Dedifferentiated amniotic fluid mesenchymal stem cell (primary cell): ENCODE measurements around the gene LRRC74B.

Experiments
- DNase-seq: peaks from one replicate; pipeline ENCODE4 v3.0.0-alpha.2; 2016; ENCODE audit errors: extremely low spot score

LRRC74B gene

GRCh38 chr22:21014202-21014725 lies 31.5 kb upstream of the LRRC74B start:
- DNase-seq: peak; percentile 64

- DNase-seq: no peak
Observed at GRCh38 chr22:21014726-21015465, 30.9 kb upstream of the LRRC74B start, which contains the start of gene P2RX6. TSS of gene P2RX6 (plus strand) at chr22:21015165. CDS start at chr22:21015175, 10 bp downstream.

- DNase-seq: no peak
Observed at GRCh38 chr22:21015466-21016006, 30.2 kb upstream of the LRRC74B start.

GRCh38 chr22:21016644-21017420 lies 28.9 kb upstream of the LRRC74B start:
- no peak for DNase-seq

GRCh38 chr22:21018314-21018713 lies 27.4 kb upstream of the LRRC74B start:
- no peak for DNase-seq

- DNase-seq: no peak
Observed at GRCh38 chr22:21020802-21021429, 24.8 kb upstream of the LRRC74B start.

- DNase-seq: no peak
Observed at GRCh38 chr22:21022507-21022906, 23.2 kb upstream of the LRRC74B start.

GRCh38 chr22:21022955-21023614 lies 22.7 kb upstream of the LRRC74B start:
- DNase-seq: no peak

GRCh38 chr22:21025266-21025665 lies 20.5 kb upstream of the LRRC74B start:
- no peak for DNase-seq

GRCh38 chr22:21025763-21026755 lies 19.7 kb upstream of the LRRC74B start:
- no peak for DNase-seq

GRCh38 chr22:21026783-21027692 lies 18.7 kb upstream of the LRRC74B start:
- DNase-seq: no peak

GRCh38 chr22:21028277-21029251 lies 17.2 kb upstream of the LRRC74B start:
- no peak for DNase-seq

- DNase-seq: no peak
Observed at GRCh38 chr22:21029486-21030025, 16.2 kb upstream of the LRRC74B start.

- DNase-seq: no peak
Observed at GRCh38 chr22:21030032-21030431, 15.7 kb upstream of the LRRC74B start.

GRCh38 chr22:21030621-21031544 lies 14.9 kb upstream of the LRRC74B start:
- no peak for DNase-seq

- DNase-seq: no peak
Observed at GRCh38 chr22:21031545-21032036, 14.2 kb upstream of the LRRC74B start.
